GM23248 (cell line): ENCODE data around the gene KCNN4. TPM values are rescaled to one million over a fixed set of nuclear protein-coding genes. Genes with fewer than 3 reads are reported as not detected.
"Not testable (repeated sequence)": the region's sequence is repeated elsewhere in the genome, so short reads cannot be mapped to it uniquely, and the experiment has no call there.

ENCODE experiments used
- DNase-seq: peaks from one replicate; pipeline ENCODE4 v3.0.0-alpha.2; 2015
- H2AFZ ChIP-seq: fragments of 200-600 bp; sonication (generic); 2 replicates; pipeline ENCODE4 v1.6.1; 2016; ENCODE audit warnings: antibody characterized with exemption
- H3F3A ChIP-seq: fragments of 200-600 bp; sonication (generic); 2 replicates; pipeline ENCODE4 v1.6.1; 2016; ENCODE audit warnings: mild to moderate bottlenecking, antibody characterized with exemption, mixed run types; ENCODE audit not compliant: insufficient read depth
- H3K27ac ChIP-seq: fragments of 200-600 bp; sonication (generic); 2 replicates; pipeline ENCODE4 v1.5.1; 2016; ENCODE audit warnings: mild to moderate bottlenecking
- H3K27me3 ChIP-seq: fragments of 200-600 bp; sonication (generic); replicated peaks from 2 replicates; pipeline ENCODE4 v1.6.1; 2016; ENCODE audit warnings: mild to moderate bottlenecking; ENCODE audit not compliant: insufficient read depth
- H3K36me3 ChIP-seq: fragments of 200-600 bp; sonication (generic); 2 replicates; pipeline ENCODE4 v1.6.1; 2016; ENCODE audit warnings: low read depth, mild to moderate bottlenecking
- H3K4me1 ChIP-seq: fragments of 200-600 bp; sonication (generic); 2 replicates; pipeline ENCODE4 v1.6.1; 2016; ENCODE audit warnings: mild to moderate bottlenecking; ENCODE audit not compliant: insufficient read depth
- H3K4me2 ChIP-seq: fragments of 200-600 bp; sonication (generic); one replicate; pipeline ENCODE4 v1.6.1; 2016; ENCODE audit warnings: mild to moderate bottlenecking; ENCODE audit not compliant: unreplicated experiment
- H3K4me3 ChIP-seq: fragments of 200-600 bp; sonication (generic); 2 replicates; pipeline ENCODE4 v1.5.1; 2016; ENCODE audit warnings: mild to moderate bottlenecking
- H3K79me2 ChIP-seq: fragments of 200-600 bp; sonication (generic); 2 replicates; pipeline ENCODE4 v1.6.1; 2016; ENCODE audit warnings: mild to moderate bottlenecking; ENCODE audit not compliant: insufficient read depth
- H3K9ac ChIP-seq: fragments of 200-600 bp; sonication (generic); 2 replicates; pipeline ENCODE4 v1.6.1; 2016; ENCODE audit warnings: mild to moderate bottlenecking
- H3K9me2 ChIP-seq: fragments of 200-600 bp; sonication (generic); 2 replicates; pipeline ENCODE4 v1.6.1; 2016; ENCODE audit warnings: mixed run types, mild to moderate bottlenecking, moderate library complexity; ENCODE audit not compliant: insufficient read depth
- H3K9me3 ChIP-seq: fragments of 200-600 bp; sonication (generic); one replicate; pipeline ENCODE4 v1.6.1; 2017; ENCODE audit warnings: low read depth
- H4K20me1 ChIP-seq: fragments of 200-600 bp; sonication (generic); 2 replicates; pipeline ENCODE4 v1.6.0; 2016; ENCODE audit not compliant: insufficient read depth
- EZH2 ChIP-seq: fragments of 200-600 bp; sonication (generic); IDR thresholded peaks from 2 replicates; pipeline ENCODE4 v1.6.1; 2018; ENCODE audit warnings: antibody characterized with exemption, mild to moderate bottlenecking; ENCODE audit not compliant: insufficient read depth, poor library complexity, severe bottlenecking
- EZH2phosphoT487 ChIP-seq: fragments of 200-600 bp; sonication (generic); IDR thresholded peaks from 2 replicates; pipeline ENCODE4 v1.6.1; 2018; ENCODE audit warnings: antibody characterized with exemption, moderate library complexity, mild to moderate bottlenecking, low read depth; ENCODE audit not compliant: insufficient read depth
- WGBS, 2 experiments: methylation state at CpG; one replicate each; pipeline ENCODE4 v1.1.6; 2015 to 2017; ENCODE audit warnings: low lambda C conversion rate in 2 of 2, low coverage in 1 of 2; ENCODE audit errors: missing lambda C conversion rate in 2 of 2; 5-methylcytosine and 5-hydroxymethylcytosine counted together
- in situ Hi-C: fragments of 300-500 bp; cut with MboI; formaldehyde crosslinking; loops from 2 replicates; pipeline ENCODE4 v1.15.0; 2020
- polyA plus RNA-seq: library from polyadenylated mRNA; unstranded; fragments of >200 nt; fragmentation: Nextera tagmentation; extraction: Ambion mirVana; gene quantifications from 2 replicates; pipeline ENCODE4 v1.2.1, GENCODE V29; 2016
- total RNA-seq: library from RNA; depleted of rRNA; stranded (reverse); fragments of >200 nt; shearing (Covaris generic); gene quantifications from 2 replicates; pipeline ENCODE4 v1.2.3, GENCODE V29; 2014

Gene KCNN4
- total and polyA plus RNA-seq, 2 experiments from 2014 or later, result 9.4 to 13.7 TPM

- WGBS, 2 experiments, result 10 to 11% methylated on average over 16 of the region's 16 CpGs
- no peaks in the 10 kb centered on the region for H3K9me2 ChIP-seq
Measured at GRCh38 chr19:43765109-43765876, 15.5 kb downstream of the KCNN4 start.

GRCh38 chr19:43764684-43765083, 16.1 kb downstream of the KCNN4 start:
- WGBS, 2 experiments, result 71 to 72% methylated on average over 8 of the region's 8 CpGs
- peaks cover 53% of the 10 kb centered on the region for H3K4me1 ChIP-seq
- H3K9me2 ChIP-seq, H4K20me1 ChIP-seq, H3K79me2 ChIP-seq, DNase-seq, H2AFZ ChIP-seq, H3K4me3 ChIP-seq, in situ Hi-C loops, H3K9me3 ChIP-seq, H3K27me3 ChIP-seq, H3K36me3 ChIP-seq: not testable (repeated sequence)
- peak overlapping the region; percentile 51 for H3K4me2 ChIP-seq
- peak overlapping the region; percentile 77 for H3K27ac ChIP-seq
- peaks cover 44% of the 10 kb centered on the region for H3F3A ChIP-seq
- H3K9ac ChIP-seq, result peak overlapping the region; percentile 57

More at GRCh38 chr19:43765109-43765876, 15.5 kb downstream of the KCNN4 start:
- Histone ChIP-seq H3K4me2 (peak overlapping the region; percentile 67), H3K27me3 (no peaks in the 10 kb centered on the region), H2AFZ (peak overlapping the region; percentile 53), H3F3A (peaks cover 44% of the 10 kb centered on the region), H3K4me1 (peaks cover 49% of the 10 kb centered on the region), H4K20me1 (no peaks in the 10 kb centered on the region), H3K9me3 (no peaks in the 10 kb centered on the region), H3K79me2 (no peaks in the 10 kb centered on the region), H3K36me3 (no peaks in the 10 kb centered on the region), H3K27ac (peak overlapping the region; percentile 77), H3K9ac (peak overlapping the region; percentile 57), H3K4me3 (no peak overlapping the region)
- TF ChIP-seq EZH2, result no peak
- TF ChIP-seq EZH2phosphoT487, result no peak
- peak; percentile 99 for DNase-seq
- in situ Hi-C loops, result no loop called here

DNA sequence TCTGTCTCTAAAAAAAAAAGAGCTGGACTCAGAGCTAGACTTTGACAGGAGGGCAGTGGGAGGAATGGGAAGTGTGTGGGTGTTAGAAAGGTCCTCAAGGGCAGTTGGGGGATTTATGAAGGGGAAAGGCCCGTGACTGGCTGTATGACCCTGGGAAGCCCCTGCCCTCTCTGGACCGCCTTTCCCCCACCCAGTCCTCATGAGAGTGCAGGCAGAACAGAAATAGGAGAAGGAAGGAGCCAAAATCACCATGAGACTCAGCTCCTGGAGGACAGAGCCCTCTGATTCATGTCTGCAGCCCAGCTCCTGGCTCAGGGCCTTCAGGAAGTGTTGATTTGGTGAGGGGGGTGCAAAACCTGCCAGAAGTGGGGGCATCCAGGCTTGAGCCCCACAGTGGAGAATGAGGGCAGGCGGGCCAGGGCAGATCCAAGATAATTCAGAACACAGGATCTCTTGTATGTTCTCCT, 17.3 kb downstream of the KCNN4 start:
- Histone ChIP-seq H3K9me2 (no peaks in the 10 kb centered on the region), H4K20me1 (no peaks in the 10 kb centered on the region), H3K36me3 (no peaks in the 10 kb centered on the region), H3K27ac (peak overlapping the region; percentile 77), H3K27me3 (no peaks in the 10 kb centered on the region), H3K4me3 (no peak overlapping the region), H3K4me1 (peaks cover 65% of the 10 kb centered on the region), H3K9me3 (no peaks in the 10 kb centered on the region), H3F3A (peaks cover 51% of the 10 kb centered on the region), H3K4me2 (peak overlapping the region; percentile 22), H2AFZ (no peak overlapping the region), H3K79me2 (no peaks in the 10 kb centered on the region), H3K9ac (peak overlapping the region; percentile 4; the same call in 1 of the 2 replicates)
- no peak for TF ChIP-seq EZH2
- TF ChIP-seq EZH2phosphoT487, result no peak
- WGBS, 2 experiments, result 35 to 36% methylated on average over 3 of the region's 3 CpGs
- peak; percentile 79 for DNase-seq
- in situ Hi-C loops, result no loop called here

- Histone ChIP-seq H4K20me1 (no peaks in the 10 kb centered on the region), H3K36me3 (no peaks in the 10 kb centered on the region), H3F3A (peaks cover 56% of the 10 kb centered on the region), H2AFZ (no peak overlapping the region), H3K4me3 (no peak overlapping the region), H3K27ac (peak overlapping the region; percentile 77), H3K79me2 (no peaks in the 10 kb centered on the region), H3K9ac (no peak overlapping the region), H3K27me3 (no peaks in the 10 kb centered on the region), H3K4me1 (peaks cover 72% of the 10 kb centered on the region), H3K4me2 (no peak overlapping the region), H3K9me2 (no peaks in the 10 kb centered on the region), H3K9me3 (no peaks in the 10 kb centered on the region)
- 81 to 86% methylated on average over 3 of the region's 3 CpGs for WGBS, 2 experiments
- no peak for DNase-seq
- TF ChIP-seq EZH2 (no peak), EZH2phosphoT487 (no peak)
- in situ Hi-C loops, result no loop called here
Measured at GRCh38 chr19:43762814-43763213, 18.0 kb downstream of the KCNN4 start.
